Activated naive CD4-positive, alpha-beta T cell treated with anti-CD3 and anti-CD28 coated beads, Interleukin-2, amount 10 ng/mL, durations not matched to agents 7 days and 5 days (primary cell): Measurements from ENCODE around the gene ABHD14A.

Source experiments
- CTCF ChIA-PET: fragments of 350-600 bp; sonication (Branson Sonifier 250); formaldehyde crosslinking; loops from one replicate; lab custom pipeline; 2021; ENCODE audit warnings: antibody characterized with exemption; lab: Charles Lee
- DNase-seq: peaks from one replicate; pipeline ENCODE4 v3.0.0-alpha.2; 2020
- H3K27ac Mint-ChIP-seq: one replicate; pipeline ENCODE4 v1.8.0; 2021; ENCODE audit warnings: mild to moderate bottlenecking, moderate library complexity, mixed read lengths
- H3K27me3 Mint-ChIP-seq: one replicate; pipeline ENCODE4 v1.8.0; 2021; ENCODE audit warnings: mild to moderate bottlenecking, mixed read lengths
- H3K36me3 Mint-ChIP-seq: one replicate; pipeline ENCODE4 v1.8.0; 2021; ENCODE audit warnings: mixed read lengths
- H3K4me1 Mint-ChIP-seq: one replicate; pipeline ENCODE4 v1.8.0; 2021; ENCODE audit warnings: mixed read lengths
- H3K4me3 Mint-ChIP-seq: one replicate; pipeline ENCODE4 v1.8.0; 2021; ENCODE audit warnings: mild to moderate bottlenecking, moderate library complexity, mixed read lengths
- H3K9me3 Mint-ChIP-seq: one replicate; pipeline ENCODE4 v1.8.0; 2021; ENCODE audit warnings: mixed read lengths

Gene ABHD14A

DNA sequence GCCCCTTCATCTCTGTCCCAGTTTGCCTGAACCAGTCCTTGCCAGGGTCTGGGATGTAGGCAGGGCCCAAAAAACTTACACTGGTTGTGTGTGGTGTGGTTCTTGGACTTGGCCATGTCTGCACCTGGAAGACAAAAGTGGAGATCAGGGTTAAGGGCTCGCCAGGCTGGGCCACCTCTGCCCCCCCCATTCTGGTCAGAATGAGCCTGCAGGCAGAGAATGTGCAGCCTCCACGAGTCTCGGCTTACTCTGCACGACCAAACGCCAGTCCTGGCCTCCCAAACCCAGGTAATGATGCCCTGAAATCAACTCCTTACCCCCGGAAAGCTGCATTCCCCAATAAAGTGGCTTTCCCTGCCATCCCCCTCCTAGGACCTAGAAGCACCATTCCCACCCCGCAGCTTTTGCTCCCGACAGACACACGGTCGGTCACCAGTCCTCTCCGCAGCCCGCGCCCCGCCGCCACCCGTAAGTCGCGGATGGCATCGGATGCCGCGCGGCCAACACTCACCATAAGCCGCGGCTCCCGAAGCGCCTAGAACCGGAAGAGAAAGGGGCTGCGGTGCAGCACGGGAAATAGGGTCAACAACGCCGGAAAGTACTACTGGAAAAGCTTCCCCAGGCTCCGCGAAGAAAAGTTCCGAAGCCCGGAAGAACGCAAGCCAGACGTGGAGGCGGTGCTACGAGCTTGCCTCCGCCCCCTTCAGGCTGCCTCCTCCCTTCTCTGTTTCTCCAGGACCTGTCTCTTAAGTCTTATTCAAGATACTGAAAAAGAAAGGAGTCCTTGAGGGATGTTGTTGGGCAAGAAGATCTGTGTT lies 20.7 kb downstream of the ABHD14A start, which contains the start of gene RPL29:
TSS of gene RPL29 (minus strand) at position 550 of the 818 bp plus-strand sequence. CDS start at position 116, 434 bp downstream.
- peak; percentile 95 for DNase-seq
- Mint-ChIP-seq H3K27ac (peak within 1 kb of the TSS; percentile 99), H3K4me1 (peaks cover 44% of the 10 kb centered on the region), H3K27me3 (peaks cover 34% of the 10 kb centered on the region), H3K9me3 (no peaks in the 10 kb centered on the region), H3K4me3 (peak within 1 kb of the TSS; percentile 100), H3K36me3 (peaks cover 44% of the 10 kb centered on the region)
- CTCF ChIA-PET = interaction anchor here (0.8 to 2.0 kb wide), 8 partner anchors 13 to 225 kb away, joined by 3 to 8 read pairs (median 3); partner anchors contain the start of genes ABHD14B and PARP3

GRCh38 chr3:51997172-51997571 lies 22.3 kb downstream of the ABHD14A start:
- H3K4me3 Mint-ChIP-seq = no peak overlapping the region
- CTCF ChIA-PET = no interaction called here
- no peaks in the 10 kb centered on the region for H3K9me3 Mint-ChIP-seq
- DNase-seq = no peak
- H3K27ac Mint-ChIP-seq = no peak overlapping the region
- H3K27me3 Mint-ChIP-seq = peaks cover 44% of the 10 kb centered on the region
- H3K36me3 Mint-ChIP-seq = peaks cover 37% of the 10 kb centered on the region
- peaks cover 46% of the 10 kb centered on the region for H3K4me1 Mint-ChIP-seq

- CTCF ChIA-PET = interaction anchor here (0.7 to 1.2 kb wide), 2 partner anchors 56 to 149 kb away, joined by 3 to 4 read pairs; no protein-coding TSS in a partner anchor
- DNase-seq = no peak
- Mint-ChIP-seq H3K27ac (no peak overlapping the region), H3K36me3 (peaks cover 28% of the 10 kb centered on the region), H3K4me1 (peaks cover 37% of the 10 kb centered on the region), H3K27me3 (peaks cover 53% of the 10 kb centered on the region), H3K4me3 (no peak overlapping the region), H3K9me3 (no peaks in the 10 kb centered on the region)
Observed at GRCh38 chr3:51997935-51998596, 23.2 kb downstream of the ABHD14A start.

- Mint-ChIP-seq H3K4me3 (no peak overlapping the region), H3K27me3 (peaks cover 60% of the 10 kb centered on the region), H3K9me3 (no peaks in the 10 kb centered on the region), H3K4me1 (peaks cover 33% of the 10 kb centered on the region), H3K36me3 (peaks cover 22% of the 10 kb centered on the region), H3K27ac (no peak overlapping the region)
- no peak for DNase-seq
- CTCF ChIA-PET = interaction anchor here (1.2 kb wide), 2 partner anchors 54 to 55 kb away, joined by 3 to 4 read pairs; no protein-coding TSS in a partner anchor
Observed at GRCh38 chr3:51998774-51999173, 23.9 kb downstream of the ABHD14A start.

DNA sequence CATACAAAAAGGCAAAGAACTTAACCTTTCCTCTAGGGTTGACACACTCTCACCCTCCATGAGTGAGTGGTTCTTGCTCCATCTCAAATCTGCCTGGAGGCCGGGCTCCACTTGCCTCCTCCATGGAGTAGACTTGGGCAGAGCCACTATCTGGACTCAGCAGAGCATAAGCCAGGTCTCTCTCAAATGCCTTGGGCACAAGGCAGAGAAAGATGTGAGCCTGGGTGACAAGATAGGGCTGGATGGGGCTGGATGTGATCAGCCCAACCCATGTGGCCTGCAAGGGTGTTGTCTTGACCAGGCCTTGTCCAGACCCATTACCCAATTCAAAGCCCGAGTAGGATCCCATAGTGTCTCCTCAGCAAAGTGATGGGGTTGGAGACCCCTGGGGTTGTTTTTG lies 25.0 kb downstream of the ABHD14A start:
- DNase-seq = no peak
- Mint-ChIP-seq H3K4me3 (no peak overlapping the region), H3K4me1 (peaks cover 22% of the 10 kb centered on the region), H3K36me3 (peaks cover 11% of the 10 kb centered on the region), H3K27me3 (peaks cover 64% of the 10 kb centered on the region), H3K9me3 (no peaks in the 10 kb centered on the region), H3K27ac (no peak overlapping the region)
- CTCF ChIA-PET = interaction anchor here (2.5 to 8.7 kb wide), 5 partner anchors 15 to 145 kb away, joined by 5 to 135 read pairs (median 62); no protein-coding TSS in a partner anchor

GRCh38 chr3:52001443-52001974 lies 26.6 kb downstream of the ABHD14A start:
- DNase-seq = peak; percentile 92
- CTCF ChIA-PET = interaction anchor here (0.6 to 8.7 kb wide), 38 partner anchors 9 to 411 kb away, joined by 3 to 135 read pairs (median 3); partner anchors contain the start of genes ABHD14A and DUSP7

DNA sequence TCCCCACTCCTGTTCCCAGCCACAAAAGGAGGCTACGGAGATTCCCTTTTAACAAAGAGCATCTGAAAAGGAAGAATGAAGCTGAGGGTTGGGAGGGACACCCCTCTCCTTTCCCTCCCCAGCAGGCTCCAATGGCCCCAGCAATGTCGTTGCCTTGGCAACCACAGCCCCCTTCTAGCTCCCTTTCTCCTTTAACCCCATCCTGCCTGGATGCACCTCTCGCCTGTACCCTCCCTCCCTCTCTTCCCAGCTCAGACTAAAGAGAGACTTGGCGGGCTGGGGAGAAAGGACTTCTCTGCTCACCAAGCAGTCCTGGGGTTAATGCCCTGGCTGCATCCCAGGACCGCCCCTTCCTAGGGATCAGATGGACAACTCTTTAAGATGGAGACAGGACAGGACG lies 27.9 kb downstream of the ABHD14A start:
- peaks cover 20% of the 10 kb centered on the region for H3K4me1 Mint-ChIP-seq
- no peaks in the 10 kb centered on the region for H3K9me3 Mint-ChIP-seq
- CTCF ChIA-PET = interaction anchor here (0.7 to 8.7 kb wide), 13 partner anchors 50 to 410 kb away, joined by 3 to 135 read pairs (median 6); partner anchors contain the start of gene DUSP7
- no peak overlapping the region for H3K4me3 Mint-ChIP-seq
- H3K27ac Mint-ChIP-seq = no peak overlapping the region
- DNase-seq = no peak
- peaks cover 67% of the 10 kb centered on the region for H3K27me3 Mint-ChIP-seq
- no peaks in the 10 kb centered on the region for H3K36me3 Mint-ChIP-seq

More at GRCh38 chr3:52001443-52001974, 26.6 kb downstream of the ABHD14A start:
- Mint-ChIP-seq H3K27me3 (peaks cover 72% of the 10 kb centered on the region), H3K27ac (no peak overlapping the region), H3K36me3 (no peaks in the 10 kb centered on the region), H3K4me3 (no peak overlapping the region), H3K9me3 (no peaks in the 10 kb centered on the region), H3K4me1 (peaks cover 25% of the 10 kb centered on the region)

DNA sequence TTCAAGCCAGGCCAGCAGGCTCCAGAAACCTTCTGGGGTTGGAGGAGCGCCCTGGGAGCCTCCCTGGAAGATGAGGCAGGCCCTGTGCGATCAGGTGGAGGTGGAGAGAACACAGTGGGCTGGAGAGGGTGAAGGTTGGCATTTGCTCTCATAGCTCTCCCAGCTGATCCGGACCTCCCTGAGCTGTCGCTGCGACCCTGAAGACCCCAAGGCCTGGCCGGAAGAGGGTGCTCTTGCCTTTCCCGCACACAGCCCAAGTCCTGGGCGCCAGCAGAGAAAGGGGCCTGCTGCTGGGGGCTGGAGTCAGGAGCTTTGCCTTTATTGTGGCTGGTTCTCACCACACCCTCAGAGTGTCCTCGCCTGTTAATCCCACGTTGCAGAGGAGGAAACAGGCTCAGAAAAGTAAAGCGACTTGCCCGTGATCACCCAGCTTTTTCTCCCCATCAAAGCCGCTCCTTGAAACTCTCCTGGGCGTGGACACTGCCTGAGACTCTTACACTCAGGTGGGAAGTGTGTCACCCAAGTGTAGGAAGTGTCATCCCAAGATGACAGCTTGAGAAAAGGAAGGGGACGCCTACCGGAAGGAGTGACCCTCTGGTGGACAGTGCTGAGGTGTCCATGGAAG lies 29.4 kb downstream of the ABHD14A start:
- H3K36me3 Mint-ChIP-seq = no peaks in the 10 kb centered on the region
- H3K27ac Mint-ChIP-seq = no peak overlapping the region

GRCh38 chr3:52004906-52005395 lies 30.1 kb downstream of the ABHD14A start:
- CTCF ChIA-PET = interaction anchor here (1.0 to 8.7 kb wide), 4 partner anchors 31 to 140 kb away, joined by 4 to 135 read pairs (median 86); partner anchors contain the start of gene ABHD14B
- Mint-ChIP-seq H3K36me3 (no peaks in the 10 kb centered on the region), H3K4me3 (no peak overlapping the region), H3K27ac (no peak overlapping the region), H3K27me3 (peaks cover 50% of the 10 kb centered on the region), H3K4me1 (peaks cover 20% of the 10 kb centered on the region), H3K9me3 (no peaks in the 10 kb centered on the region)
- DNase-seq = no peak

More for the DNA sequence above, 29.4 kb downstream of the ABHD14A start:
- Mint-ChIP-seq H3K4me3 (no peak overlapping the region), H3K4me1 (peaks cover 20% of the 10 kb centered on the region), H3K9me3 (no peaks in the 10 kb centered on the region), H3K27me3 (peaks cover 55% of the 10 kb centered on the region)
- CTCF ChIA-PET = interaction anchor here (0.8 to 8.7 kb wide), 8 partner anchors 37 to 335 kb away, joined by 3 to 135 read pairs (median 4); partner anchors contain the start of genes PARP3 and RRP9
- DNase-seq = no peak

DNA sequence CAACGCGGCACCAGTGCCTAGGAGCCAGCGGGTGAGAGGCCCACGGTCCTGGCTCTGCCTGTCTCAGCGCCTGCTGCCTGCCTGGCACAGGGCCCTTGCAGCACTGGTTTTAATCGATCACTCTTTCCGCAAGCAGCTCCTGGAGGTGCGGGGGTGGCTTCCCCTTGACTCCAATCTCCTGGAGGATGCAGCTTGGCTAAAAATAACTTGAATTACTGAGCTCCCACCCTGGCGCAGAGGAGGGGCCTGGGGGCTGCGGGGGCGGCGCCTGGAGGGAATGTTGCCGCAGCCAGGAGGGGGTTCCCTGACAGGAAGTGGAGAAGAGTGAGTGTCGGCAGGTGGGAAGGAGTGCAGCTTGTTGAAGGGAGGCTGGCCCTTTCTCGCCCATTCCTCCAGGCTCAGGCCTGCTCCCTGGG lies 30.7 kb downstream of the ABHD14A start:
- no peaks in the 10 kb centered on the region for H3K9me3 Mint-ChIP-seq
- H3K4me3 Mint-ChIP-seq = no peak overlapping the region
- no peaks in the 10 kb centered on the region for H3K36me3 Mint-ChIP-seq
- no peak overlapping the region for H3K27ac Mint-ChIP-seq
- H3K4me1 Mint-ChIP-seq = peaks cover 20% of the 10 kb centered on the region
- peaks cover 47% of the 10 kb centered on the region for H3K27me3 Mint-ChIP-seq
- CTCF ChIA-PET = interaction anchor here (1.0 to 8.7 kb wide), 4 partner anchors 32 to 140 kb away, joined by 4 to 135 read pairs (median 86); partner anchors contain the start of gene ABHD14B
- no peak for DNase-seq

DNA sequence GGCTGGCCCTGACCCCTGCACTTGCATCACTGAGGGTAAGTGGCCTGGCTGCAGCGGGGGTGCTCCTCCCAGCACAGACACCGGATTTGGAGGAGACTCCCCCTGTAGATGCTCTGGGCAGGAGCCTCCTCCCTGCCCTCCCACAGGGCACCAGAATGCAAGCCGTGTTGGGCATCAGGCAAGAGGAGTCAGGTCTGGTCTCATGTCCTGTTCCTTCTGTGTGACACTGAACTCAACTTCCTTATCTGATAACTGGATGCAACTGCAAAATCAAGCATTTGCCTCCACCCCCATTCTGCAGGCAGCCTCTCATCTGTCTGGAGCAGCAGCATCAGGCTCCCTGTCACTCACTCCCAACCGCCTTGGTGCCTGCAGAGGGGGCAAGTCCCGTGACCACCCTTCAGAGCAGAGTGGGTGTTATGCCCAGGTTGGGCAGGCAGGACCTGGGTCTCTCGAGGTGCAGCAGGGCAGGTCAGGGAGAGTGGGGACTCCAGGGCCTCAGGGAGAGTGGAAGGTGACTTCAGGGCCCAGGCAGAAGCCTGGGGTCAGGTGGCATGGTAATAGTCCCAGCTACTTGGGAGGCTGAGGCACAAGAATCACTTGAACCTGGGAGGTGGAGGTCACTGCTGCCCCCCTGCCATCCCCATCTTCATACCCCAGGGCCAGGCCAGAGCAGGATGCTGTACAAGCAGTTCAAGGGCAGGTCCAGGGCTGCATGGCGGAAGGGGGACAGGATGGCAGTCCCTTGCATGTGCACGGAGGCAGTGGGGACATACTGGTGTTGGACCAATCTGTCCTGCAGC lies 31.4 kb downstream of the ABHD14A start:
- H3K9me3 Mint-ChIP-seq = no peaks in the 10 kb centered on the region
- no peak for DNase-seq
- no peak overlapping the region for H3K27ac Mint-ChIP-seq
- no peaks in the 10 kb centered on the region for H3K36me3 Mint-ChIP-seq
- peaks cover 20% of the 10 kb centered on the region for H3K4me1 Mint-ChIP-seq
- H3K27me3 Mint-ChIP-seq = peaks cover 47% of the 10 kb centered on the region
- CTCF ChIA-PET = interaction anchor here (1.0 to 8.7 kb wide), 4 partner anchors 32 to 139 kb away, joined by 4 to 135 read pairs (median 86); partner anchors contain the start of gene ABHD14B
- H3K4me3 Mint-ChIP-seq = no peak overlapping the region

- no peak overlapping the region for H3K4me3 Mint-ChIP-seq
- no peak for DNase-seq
- H3K36me3 Mint-ChIP-seq = no peaks in the 10 kb centered on the region
- no peak overlapping the region for H3K27ac Mint-ChIP-seq
- H3K27me3 Mint-ChIP-seq = peaks cover 41% of the 10 kb centered on the region
- CTCF ChIA-PET = interaction anchor here (8.7 kb wide), 1 partner anchor 114 kb away, joined by 135 read pairs; no protein-coding TSS in a partner anchor
- H3K4me1 Mint-ChIP-seq = peaks cover 15% of the 10 kb centered on the region
- H3K9me3 Mint-ChIP-seq = no peaks in the 10 kb centered on the region
Observed at GRCh38 chr3:52006820-52007133, 31.9 kb downstream of the ABHD14A start.
